GM12874 (cell line): ENCODE measurements around the gene SLAMF8.

Source experiments
- CTCF ChIP-seq: IDR thresholded peaks from 2 replicates; pipeline ENCODE4 v1.5.1; 2011; ENCODE audit warnings: low read depth, mild to moderate bottlenecking, control low read depth, low read length, moderate library complexity; ENCODE audit not compliant: insufficient read depth

SLAMF8 gene

GRCh38 chr1:159821171-159821867 lies 5.4 kb upstream of the SLAMF8 start:
- no peak for TF ChIP-seq CTCF

GRCh38 chr1:159823406-159823805 lies 3.3 kb upstream of the SLAMF8 start:
- TF ChIP-seq CTCF = no peak

- TF ChIP-seq CTCF = no peak
Observed at GRCh38 chr1:159825564-159825963, 1.1 kb upstream of the SLAMF8 start.

GRCh38 chr1:159827102-159827490 lies 423 bp downstream of the SLAMF8 start:
- TF ChIP-seq CTCF = no peak

- no peak for TF ChIP-seq CTCF
Observed at GRCh38 chr1:159827549-159827948, 876 bp downstream of the SLAMF8 start.

- no peak for TF ChIP-seq CTCF
Observed at GRCh38 chr1:159828176-159828575, 1.5 kb downstream of the SLAMF8 start.

- TF ChIP-seq CTCF = no peak
Observed at GRCh38 chr1:159828581-159829272, 2.1 kb downstream of the SLAMF8 start.
